ENCODE measurements around the gene TMEM247. TPM values are rescaled to one million over a fixed set of nuclear protein-coding genes. Genes with fewer than 3 reads are reported as not detected.

Gene TMEM247
- total RNA-seq, 1 experiment from 2014 or later, result not detected

DNA sequence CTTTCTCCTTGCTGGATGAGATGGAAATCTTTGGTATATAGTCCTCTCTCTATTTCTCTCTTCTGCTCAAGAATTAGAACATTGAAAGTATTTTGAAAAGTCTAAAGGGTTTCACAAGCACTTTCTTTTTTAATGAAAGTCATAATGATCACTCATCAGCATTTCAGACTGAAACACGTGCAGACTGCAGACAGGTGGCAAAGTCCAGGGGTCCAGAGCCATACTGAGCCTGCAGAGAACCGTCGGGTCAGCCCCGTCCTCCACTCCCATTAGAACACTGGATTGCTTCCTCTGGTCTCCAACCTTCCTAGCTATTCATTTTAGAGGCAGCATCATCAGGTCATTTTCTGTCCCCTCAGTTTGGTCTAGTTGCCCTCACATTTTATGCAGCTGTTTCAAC, 3.1 kb downstream of the TMEM247 start:
- Histone ChIP-seq H3F3A (ENCODE audit: low read length, unreplicated experiment) (no peaks in the 10 kb centered on the region), H3K4me1 (ENCODE audit: insufficient read depth, low read length) (peaks cover 17% of the 10 kb centered on the region), H4K20me1 (ENCODE audit: low read length) (no peaks in the 10 kb centered on the region), H3K4me2 (ENCODE audit: low read length) (no peak overlapping the region), H3K9ac (ENCODE audit: low read length) (no peak overlapping the region), H3K79me2 (ENCODE audit: low read length) (no peaks in the 10 kb centered on the region), H2AFZ (ENCODE audit: low read length) (no peak overlapping the region), H3K27ac (ENCODE audit: low read length) (peak overlapping the region; percentile 55), H3K36me3 (ENCODE audit: low read depth, low read length) (no peaks in the 10 kb centered on the region), H3K27me3 (ENCODE audit: low read length) (no peaks in the 10 kb centered on the region), H3K4me3 (ENCODE audit: low read length) (no peak overlapping the region), H3K9me2 (replicated peaks; ENCODE audit: low read length) (no peaks in the 10 kb centered on the region), H3K9me3 (ENCODE audit: low read length) (no peaks in the 10 kb centered on the region)
- ChIA-PET POLR2A (ENCODE audit: unreplicated experiment) (interaction anchor here (0.7 kb wide), 1 partner anchor 431 kb away, joined by 3 read pairs; no protein-coding TSS in a partner anchor), CTCF (no interaction called here)
- TF ChIP-seq EZH2 (IDR thresholded peaks at IDR 0.05; ENCODE audit: low read length, unreplicated experiment), result no peak
- TF ChIP-seq, protein P1, sequence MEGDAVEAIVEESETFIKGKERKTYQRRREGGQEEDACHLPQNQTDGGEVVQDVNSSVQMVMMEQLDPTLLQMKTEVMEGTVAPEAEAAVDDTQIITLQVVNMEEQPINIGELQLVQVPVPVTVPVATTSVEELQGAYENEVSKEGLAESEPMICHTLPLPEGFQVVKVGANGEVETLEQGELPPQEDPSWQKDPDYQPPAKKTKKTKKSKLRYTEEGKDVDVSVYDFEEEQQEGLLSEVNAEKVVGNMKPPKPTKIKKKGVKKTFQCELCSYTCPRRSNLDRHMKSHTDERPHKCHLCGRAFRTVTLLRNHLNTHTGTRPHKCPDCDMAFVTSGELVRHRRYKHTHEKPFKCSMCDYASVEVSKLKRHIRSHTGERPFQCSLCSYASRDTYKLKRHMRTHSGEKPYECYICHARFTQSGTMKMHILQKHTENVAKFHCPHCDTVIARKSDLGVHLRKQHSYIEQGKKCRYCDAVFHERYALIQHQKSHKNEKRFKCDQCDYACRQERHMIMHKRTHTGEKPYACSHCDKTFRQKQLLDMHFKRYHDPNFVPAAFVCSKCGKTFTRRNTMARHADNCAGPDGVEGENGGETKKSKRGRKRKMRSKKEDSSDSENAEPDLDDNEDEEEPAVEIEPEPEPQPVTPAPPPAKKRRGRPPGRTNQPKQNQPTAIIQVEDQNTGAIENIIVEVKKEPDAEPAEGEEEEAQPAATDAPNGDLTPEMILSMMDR (conservative IDR thresholded peaks at IDR 0.05; ENCODE audit: low read depth, low read length), result no peak
- no peak for TF ChIP-seq EZH2phosphoT487 (IDR thresholded peaks at IDR 0.05; ENCODE audit: borderline replicate concordance, low read length)
- ATAC-seq, result no peak
- DNase-seq, result no peak
- no TSS peak for BruUV-seq (replicated peaks)
- intact Hi-C loops (cut with micrococcal nuclease), result no loop called here

DNA sequence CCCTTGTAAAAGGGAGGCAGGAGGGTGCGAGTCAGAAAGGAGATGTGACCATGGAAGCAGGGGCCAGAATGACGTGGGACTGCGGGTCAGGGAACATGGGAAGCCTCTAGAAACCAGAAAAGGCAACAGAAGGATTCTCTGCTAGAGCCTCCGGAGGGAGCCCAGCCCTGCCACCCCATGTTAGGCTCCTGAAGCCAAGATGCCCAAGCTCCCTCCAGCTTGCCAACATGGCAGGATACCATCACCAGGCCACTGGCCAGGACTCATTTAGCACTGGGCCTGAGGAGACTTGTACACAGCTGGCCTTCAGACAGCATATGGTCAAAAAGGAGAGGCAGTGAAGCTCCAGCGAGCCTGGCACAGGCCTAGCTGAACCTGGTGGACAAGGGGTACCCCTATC, 5.6 kb downstream of the TMEM247 start:
- H3K9me3 ChIP-seq (ENCODE audit: low read length), result no peaks in the 10 kb centered on the region
- no peaks in the 10 kb centered on the region for H4K20me1 ChIP-seq (ENCODE audit: low read length)
- no peaks in the 10 kb centered on the region for H3K79me2 ChIP-seq (ENCODE audit: low read length)
- TF ChIP-seq EZH2 (IDR thresholded peaks at IDR 0.05; ENCODE audit: low read length, unreplicated experiment) (no peak), EZH2phosphoT487 (IDR thresholded peaks at IDR 0.05; ENCODE audit: borderline replicate concordance, low read length) (no peak)
- TF ChIP-seq, protein P1 (conservative IDR thresholded peaks at IDR 0.05; ENCODE audit: low read depth, low read length), result no peak
- ATAC-seq, result no peak
- no peaks in the 10 kb centered on the region for H3F3A ChIP-seq (ENCODE audit: low read length, unreplicated experiment)
- H3K9me2 ChIP-seq (replicated peaks; ENCODE audit: low read length), result no peaks in the 10 kb centered on the region
- H3K4me3 ChIP-seq (ENCODE audit: low read length), result no peak overlapping the region
- no peak overlapping the region for H3K4me2 ChIP-seq (ENCODE audit: low read length)
- ChIA-PET POLR2A (ENCODE audit: unreplicated experiment) (no interaction called here), CTCF (no interaction called here)
- no peaks in the 10 kb centered on the region for H3K36me3 ChIP-seq (ENCODE audit: low read depth, low read length)
- H3K27me3 ChIP-seq (ENCODE audit: low read length), result no peaks in the 10 kb centered on the region
- no peak overlapping the region for H3K9ac ChIP-seq (ENCODE audit: low read length)
- H3K27ac ChIP-seq (ENCODE audit: low read length), result no peak overlapping the region
- no TSS peak for BruUV-seq (replicated peaks)
- peaks cover 17% of the 10 kb centered on the region for H3K4me1 ChIP-seq (ENCODE audit: insufficient read depth, low read length)
- intact Hi-C loops (cut with micrococcal nuclease), result no loop called here
- no peak for DNase-seq
- H2AFZ ChIP-seq (ENCODE audit: low read length), result no peak overlapping the region

DNA sequence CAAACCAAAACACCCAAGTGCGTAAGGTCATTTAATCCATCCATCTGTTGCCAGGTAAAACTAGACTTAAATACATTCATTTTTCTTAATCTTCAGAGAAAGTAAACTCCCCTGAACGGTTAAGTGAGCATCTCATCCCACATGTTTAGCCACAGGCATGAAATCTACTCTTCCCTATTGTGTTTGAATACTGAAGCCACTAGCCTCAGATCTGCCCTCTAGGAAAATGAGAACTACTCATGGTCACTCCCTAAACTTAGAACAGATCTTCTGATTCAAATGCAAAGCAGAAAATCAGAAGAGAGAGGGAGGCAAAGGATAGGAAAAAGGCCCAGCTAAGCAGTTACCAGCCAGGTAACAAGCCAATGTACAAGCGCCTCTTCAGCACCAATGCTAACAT, 7.1 kb downstream of the TMEM247 start:
- Histone ChIP-seq H3F3A (ENCODE audit: low read length, unreplicated experiment) (no peaks in the 10 kb centered on the region), H3K27me3 (ENCODE audit: low read length) (no peaks in the 10 kb centered on the region), H3K4me3 (ENCODE audit: low read length) (no peak overlapping the region), H3K4me2 (ENCODE audit: low read length) (no peak overlapping the region), H3K4me1 (ENCODE audit: insufficient read depth, low read length) (peaks cover 6% of the 10 kb centered on the region), H3K27ac (ENCODE audit: low read length) (no peak overlapping the region), H3K9me2 (replicated peaks; ENCODE audit: low read length) (no peaks in the 10 kb centered on the region), H3K9me3 (ENCODE audit: low read length) (no peaks in the 10 kb centered on the region), H4K20me1 (ENCODE audit: low read length) (no peaks in the 10 kb centered on the region), H3K9ac (ENCODE audit: low read length) (no peak overlapping the region), H2AFZ (ENCODE audit: low read length) (no peak overlapping the region), H3K36me3 (ENCODE audit: low read depth, low read length) (no peaks in the 10 kb centered on the region), H3K79me2 (ENCODE audit: low read length) (no peaks in the 10 kb centered on the region)
- ATAC-seq (no peak), DNase-seq (no peak)
- ChIA-PET POLR2A (ENCODE audit: unreplicated experiment) (no interaction called here), CTCF (no interaction called here)
- intact Hi-C loops (cut with micrococcal nuclease), result no loop called here
- no TSS peak for BruUV-seq (replicated peaks)
- TF ChIP-seq EZH2phosphoT487 (IDR thresholded peaks at IDR 0.05; ENCODE audit: borderline replicate concordance, low read length) (no peak), EZH2 (IDR thresholded peaks at IDR 0.05; ENCODE audit: low read length, unreplicated experiment) (no peak)

Data from PC-3 (cell line).